Placental pericyte (primary cell): Measurements from ENCODE around the gene RFC1. TPM values are rescaled to one million over a fixed set of nuclear protein-coding genes. Genes with fewer than 3 reads are reported as not detected.

Experiments
- small RNA-seq: library from RNA; depleted of rRNA; stranded (forward); fragments of <200 nt; gene quantifications from one replicate; pipeline ENCODE3, GENCODE V24; 2012; ENCODE audit warnings: low replicate concordance
- total RNA-seq: library from RNA; depleted of rRNA; stranded (reverse); fragments of >200 nt; gene quantifications from 2 replicates; pipeline ENCODE4 v1.2.3, GENCODE V29; 2012

RFC1 gene, protein sequence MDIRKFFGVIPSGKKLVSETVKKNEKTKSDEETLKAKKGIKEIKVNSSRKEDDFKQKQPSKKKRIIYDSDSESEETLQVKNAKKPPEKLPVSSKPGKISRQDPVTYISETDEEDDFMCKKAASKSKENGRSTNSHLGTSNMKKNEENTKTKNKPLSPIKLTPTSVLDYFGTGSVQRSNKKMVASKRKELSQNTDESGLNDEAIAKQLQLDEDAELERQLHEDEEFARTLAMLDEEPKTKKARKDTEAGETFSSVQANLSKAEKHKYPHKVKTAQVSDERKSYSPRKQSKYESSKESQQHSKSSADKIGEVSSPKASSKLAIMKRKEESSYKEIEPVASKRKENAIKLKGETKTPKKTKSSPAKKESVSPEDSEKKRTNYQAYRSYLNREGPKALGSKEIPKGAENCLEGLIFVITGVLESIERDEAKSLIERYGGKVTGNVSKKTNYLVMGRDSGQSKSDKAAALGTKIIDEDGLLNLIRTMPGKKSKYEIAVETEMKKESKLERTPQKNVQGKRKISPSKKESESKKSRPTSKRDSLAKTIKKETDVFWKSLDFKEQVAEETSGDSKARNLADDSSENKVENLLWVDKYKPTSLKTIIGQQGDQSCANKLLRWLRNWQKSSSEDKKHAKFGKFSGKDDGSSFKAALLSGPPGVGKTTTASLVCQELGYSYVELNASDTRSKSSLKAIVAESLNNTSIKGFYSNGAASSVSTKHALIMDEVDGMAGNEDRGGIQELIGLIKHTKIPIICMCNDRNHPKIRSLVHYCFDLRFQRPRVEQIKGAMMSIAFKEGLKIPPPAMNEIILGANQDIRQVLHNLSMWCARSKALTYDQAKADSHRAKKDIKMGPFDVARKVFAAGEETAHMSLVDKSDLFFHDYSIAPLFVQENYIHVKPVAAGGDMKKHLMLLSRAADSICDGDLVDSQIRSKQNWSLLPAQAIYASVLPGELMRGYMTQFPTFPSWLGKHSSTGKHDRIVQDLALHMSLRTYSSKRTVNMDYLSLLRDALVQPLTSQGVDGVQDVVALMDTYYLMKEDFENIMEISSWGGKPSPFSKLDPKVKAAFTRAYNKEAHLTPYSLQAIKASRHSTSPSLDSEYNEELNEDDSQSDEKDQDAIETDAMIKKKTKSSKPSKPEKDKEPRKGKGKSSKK
- 43.8 and 49.2 TPM in 2 replicates for total RNA-seq

DNA sequence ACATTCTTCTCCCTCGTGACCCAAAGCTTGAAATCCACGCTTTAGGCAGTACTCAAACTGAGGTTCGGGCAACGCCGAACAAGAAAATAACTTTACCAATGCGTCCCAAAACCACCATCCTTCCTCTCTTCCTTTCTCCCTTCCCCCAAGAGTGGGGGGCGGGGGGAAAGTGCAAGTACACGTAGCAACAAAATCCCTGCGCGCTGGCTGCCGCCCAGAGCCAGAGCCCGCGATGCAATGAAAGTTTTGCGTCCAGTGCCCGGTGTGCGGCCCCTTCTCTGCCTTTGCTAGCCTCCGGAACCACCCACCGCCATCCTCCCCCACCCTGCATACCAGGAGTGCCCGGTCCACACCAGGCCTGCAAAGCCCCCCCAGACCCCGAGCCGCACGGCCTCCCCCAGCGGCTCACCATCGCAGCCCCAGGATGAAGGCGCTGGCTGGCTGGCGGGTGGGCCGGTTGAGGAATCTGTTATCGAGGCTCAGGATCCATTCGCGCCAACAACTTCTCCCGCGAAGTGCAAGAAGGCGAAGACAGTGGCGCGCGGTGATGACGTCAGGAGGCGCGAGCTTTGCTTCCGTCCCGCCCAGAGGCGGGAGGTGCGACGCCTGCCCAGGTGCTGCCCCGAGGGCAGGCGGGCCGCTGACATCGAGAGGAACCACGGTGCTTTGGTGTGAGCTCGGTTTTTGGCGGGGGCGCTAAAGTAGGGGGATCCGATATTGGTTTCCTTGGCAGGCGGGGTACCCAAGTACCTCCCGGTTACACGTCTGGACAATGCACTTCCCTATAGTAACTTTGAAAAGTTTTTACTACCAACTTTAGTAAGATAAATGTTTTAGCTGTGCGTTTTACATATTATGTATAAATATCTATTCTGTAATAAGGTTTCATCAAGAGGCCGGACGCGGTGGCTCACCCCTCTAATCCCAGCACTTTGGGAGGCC is at the start of gene RFC1:
TSS of gene RFC1 (minus strand) at position 533 of the 942 bp plus-strand sequence. CDS start at position 412, 121 bp downstream.

DNA sequence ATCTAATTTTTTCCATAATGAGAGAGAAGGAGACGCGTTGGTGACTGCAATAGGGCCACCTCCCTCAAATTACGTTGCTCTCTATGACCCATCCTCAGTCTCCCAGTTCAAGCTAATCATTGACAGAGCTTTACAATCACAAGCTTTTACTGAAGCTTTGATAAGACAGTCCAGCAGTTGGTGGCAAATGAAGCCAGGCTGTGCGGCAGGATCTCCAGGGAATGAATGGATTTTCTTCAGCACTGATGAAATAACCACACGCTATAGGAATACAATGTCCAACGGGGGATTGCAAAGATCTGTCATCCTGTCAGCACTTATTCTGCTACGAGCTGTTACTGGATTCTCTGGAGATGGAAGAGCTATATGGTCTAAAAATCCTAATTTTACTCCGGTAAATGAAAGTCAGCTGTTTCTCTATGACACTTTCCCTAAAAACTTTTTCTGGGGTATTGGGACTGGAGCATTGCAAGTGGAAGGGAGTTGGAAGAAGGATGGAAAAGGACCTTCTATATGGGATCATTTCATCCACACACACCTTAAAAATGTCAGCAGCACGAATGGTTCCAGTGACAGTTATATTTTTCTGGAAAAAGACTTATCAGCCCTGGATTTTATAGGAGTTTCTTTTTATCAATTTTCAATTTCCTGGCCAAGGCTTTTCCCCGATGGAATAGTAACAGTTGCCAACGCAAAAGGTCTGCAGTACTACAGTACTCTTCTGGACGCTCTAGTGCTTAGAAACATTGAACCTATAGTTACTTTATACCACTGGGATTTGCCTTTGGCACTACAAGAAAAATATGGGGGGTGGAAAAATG is 40.8 kb upstream of the RFC1 start, which contains the start of gene KLB:
TSS of gene KLB (plus strand) at position 168 of the 821 bp plus-strand sequence. CDS start at position 188, 20 bp downstream.

Small RNA genes lying within 50 kb of the gene (small RNA-seq; reads per million reads assigned to genes)
- gene MIR5591 (not detected), gene RNU6-32P (not detected), gene RNU6-887P (not detected)

Other genes starting within 250 kb of the RFC1 start
- gene WDR19, start 183.8 kb downstream of the RFC1 start, total RNA-seq: 20.8 and 60.4 TPM in 2 replicates
- gene KLB, start 40.6 kb upstream of the RFC1 start, total RNA-seq: under 0.01 TPM in 1 of 2 replicates, not detected in the other
- 1,608 and 1,691 TPM in 2 replicates for gene RPL9, start 92.6 kb upstream of the RFC1 start, total RNA-seq
- 5.9 and 7.7 TPM in 2 replicates for gene LIAS, start 92.7 kb upstream of the RFC1 start, total RNA-seq
- gene UGDH, start 161.1 kb upstream of the RFC1 start, total RNA-seq: 155 and 314 TPM in 2 replicates